ELF-1 (cell line): ENCODE data around the gene FXYD6.
"Not testable (repeated sequence)": the region's sequence is repeated elsewhere in the genome, so short reads cannot be mapped to it uniquely, and the experiment has no call there.

Source experiments
- DNase-seq: peaks from one replicate; pipeline ENCODE4 v3.0.0-alpha.2; 2016; ENCODE audit warnings: low read depth, low spot score

The FXYD6 gene

DNA sequence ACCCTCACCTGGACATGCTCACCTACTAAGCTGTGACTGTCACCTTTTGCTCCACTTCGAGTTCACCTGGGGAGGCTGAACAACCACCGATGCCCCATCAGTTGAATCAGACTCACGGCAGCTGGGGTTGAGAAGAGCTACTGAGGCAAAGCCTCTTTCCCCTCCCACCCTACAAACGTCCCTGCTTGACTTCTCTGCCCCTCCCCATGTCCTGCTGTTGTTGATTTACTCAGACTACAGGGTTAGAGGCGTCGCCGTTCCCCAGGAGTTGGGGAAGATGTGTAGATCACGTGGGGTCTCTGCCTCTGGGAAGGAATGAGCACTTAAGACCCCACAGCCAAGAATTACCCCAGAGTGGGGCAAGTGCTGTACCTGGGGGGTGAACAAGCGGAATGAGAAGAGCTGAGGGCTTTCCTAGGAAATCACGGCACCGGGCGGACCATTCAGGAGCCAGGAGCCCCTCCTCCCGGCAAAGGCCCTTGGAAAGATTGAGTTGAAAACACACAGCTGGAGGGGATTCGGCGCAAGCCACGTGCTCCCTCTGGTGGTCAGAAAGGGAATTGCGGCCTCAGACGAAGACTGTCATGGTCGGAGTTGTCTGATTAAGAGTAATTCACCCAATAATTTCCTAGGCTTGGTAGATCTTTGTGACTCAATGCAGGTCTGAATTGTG lies 59.0 kb downstream of the FXYD6 start:
- DNase-seq: peak; percentile 95

DNA sequence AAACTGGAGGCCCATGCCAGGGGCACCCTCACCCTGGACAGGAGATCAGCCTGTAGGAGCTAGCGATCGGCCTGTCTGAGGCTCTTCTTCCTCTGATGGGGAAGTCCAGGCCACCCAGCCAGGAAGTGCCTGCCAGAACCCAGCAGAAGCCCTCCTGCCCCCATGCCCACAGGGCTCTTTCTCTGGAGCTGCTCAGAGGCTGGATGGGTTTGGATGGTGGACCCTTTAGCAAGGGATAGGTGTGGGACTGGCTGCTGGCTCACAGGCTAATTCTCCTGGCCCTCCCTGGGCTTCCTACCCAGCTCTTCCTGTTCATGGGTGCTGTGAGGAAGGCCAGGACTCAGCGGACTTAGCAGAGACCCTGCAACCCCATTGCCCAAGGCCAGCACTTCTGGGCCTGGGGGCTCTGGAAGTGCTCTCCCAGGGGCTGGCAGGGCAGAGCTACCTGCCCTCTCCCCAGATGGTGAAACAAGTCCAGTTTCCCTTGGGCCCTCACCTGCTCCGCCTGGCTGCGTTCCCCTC lies 59.6 kb downstream of the FXYD6 start:
- DNase-seq: peak; percentile 71

DNA sequence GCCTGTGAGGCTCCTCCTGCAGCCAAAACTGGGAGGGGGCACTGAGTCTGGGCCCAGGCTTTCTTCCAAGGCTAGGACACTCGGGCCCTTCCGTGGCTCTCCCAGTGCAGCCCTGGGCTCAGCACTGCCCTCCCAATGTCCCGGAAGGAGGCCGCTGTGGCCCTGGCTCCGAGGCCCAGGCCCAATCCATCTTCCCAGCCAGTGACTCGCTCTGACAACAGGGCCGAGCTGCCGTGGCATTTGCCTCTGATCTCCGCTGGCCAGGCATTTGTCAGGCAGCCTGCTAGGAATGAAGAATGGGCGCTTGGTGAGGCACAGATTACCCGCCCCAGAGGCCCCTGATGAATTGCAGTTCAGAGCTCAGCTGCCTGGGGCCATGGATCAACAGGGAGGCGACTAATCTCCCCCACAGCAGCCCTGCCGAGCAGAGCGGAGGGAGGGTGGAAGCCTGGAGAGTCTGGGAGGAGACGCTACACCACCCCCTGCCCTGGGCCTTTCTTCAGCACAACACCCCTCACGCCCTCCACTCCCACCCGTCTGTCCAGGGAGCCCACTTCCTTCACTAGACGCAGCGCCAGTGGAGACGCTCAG lies 60.2 kb downstream of the FXYD6 start:
- DNase-seq: peak; percentile 98

DNA sequence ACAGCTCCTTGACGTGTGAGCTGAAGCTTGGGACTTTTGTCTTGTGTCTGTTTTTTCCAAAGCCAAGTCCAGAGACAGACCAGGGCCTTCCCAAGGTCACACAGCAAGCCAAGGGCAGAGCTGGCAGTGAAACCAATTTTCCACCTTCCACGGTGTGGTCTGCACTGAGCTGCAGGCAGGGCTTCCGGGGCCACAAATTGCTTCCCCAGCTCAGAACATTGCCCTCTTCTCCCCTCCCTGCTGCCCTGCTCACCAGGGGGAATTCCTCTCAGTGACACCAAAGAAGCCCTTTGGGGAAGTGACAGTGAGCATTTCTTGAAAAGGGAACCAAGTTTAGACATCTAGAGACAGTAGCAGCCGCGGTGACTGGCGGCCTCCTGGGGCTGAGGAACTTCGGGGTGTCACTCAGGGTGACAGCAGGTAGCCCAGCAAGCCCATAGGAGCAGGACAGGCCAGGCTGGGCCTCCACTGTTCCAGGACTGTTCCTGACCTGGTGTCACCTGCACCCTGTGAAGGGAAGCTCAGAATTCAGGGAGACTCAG lies 61.1 kb downstream of the FXYD6 start:
- peak; percentile 35 for DNase-seq

DNA sequence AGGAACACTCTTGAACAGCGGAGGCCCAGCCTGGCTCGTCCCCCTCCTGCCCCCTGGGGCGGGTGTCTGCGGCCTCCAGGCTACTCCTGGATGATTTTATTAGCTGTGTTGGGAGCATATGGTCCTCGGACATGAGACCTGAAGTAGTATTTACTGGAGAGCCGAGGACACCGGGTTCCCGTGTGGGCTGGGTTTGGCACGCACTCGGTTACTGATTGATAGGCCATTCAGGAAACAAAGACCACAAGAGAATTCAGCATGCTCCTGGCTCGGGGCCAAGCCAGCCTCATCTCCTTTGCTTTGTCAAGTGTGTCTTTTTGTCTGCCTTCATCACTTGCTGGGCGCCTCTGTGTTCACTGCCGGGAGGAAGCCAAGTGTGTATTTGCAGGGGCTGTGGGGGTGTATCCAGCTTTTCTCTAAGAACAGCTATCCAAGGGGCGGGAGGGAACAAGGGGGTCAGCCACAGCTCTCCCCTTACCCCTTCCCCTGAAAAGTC lies 61.6 kb downstream of the FXYD6 start:
- peak; percentile 69 for DNase-seq

DNA sequence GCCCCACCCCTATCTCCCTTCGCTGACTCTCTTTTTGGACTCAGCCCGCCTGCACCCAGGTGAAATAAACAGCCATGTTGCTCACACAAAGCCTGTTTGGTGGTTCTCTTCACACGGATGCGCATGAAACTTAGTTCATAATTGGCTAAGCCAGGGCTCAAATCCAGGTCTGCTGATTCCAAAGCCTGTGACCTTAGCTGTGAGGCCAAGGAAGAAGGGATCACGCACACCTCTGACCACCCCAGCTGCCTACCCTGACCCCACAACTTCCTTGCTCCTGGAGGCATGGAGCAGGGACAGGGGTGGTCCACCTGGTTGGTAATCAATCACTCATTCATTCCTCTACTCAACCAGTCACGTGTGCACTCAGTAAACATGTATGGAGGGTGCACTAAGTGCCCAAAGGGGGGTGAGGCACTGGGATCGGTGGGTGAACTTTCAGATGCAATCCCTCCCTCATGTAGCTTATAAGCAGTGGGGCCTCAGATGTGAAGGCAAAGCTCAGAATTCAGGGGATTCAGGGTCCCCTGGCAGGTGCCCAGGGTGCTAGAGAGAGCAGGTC lies 62.2 kb downstream of the FXYD6 start:
- DNase-seq: no peak

DNA sequence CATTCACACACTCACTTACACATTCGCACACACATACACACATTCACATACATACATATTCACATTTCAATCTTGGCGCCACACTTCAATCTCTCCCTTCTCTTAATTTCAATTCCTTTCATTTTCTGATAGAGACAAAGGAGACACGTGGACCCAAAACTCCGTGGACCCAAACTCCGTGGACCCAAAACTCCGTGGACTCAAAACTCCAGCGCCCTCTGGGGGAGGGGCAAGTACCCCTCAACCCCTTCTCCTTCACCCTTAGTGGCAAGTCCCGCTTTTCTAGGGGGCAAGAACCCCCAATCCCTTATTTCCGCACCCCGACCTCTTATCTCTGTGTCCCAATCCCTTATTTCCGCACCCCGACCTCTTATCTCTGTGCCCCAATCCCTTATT lies 66.4 kb downstream of the FXYD6 start:
- DNase-seq: not testable (repeated sequence)

DNA sequence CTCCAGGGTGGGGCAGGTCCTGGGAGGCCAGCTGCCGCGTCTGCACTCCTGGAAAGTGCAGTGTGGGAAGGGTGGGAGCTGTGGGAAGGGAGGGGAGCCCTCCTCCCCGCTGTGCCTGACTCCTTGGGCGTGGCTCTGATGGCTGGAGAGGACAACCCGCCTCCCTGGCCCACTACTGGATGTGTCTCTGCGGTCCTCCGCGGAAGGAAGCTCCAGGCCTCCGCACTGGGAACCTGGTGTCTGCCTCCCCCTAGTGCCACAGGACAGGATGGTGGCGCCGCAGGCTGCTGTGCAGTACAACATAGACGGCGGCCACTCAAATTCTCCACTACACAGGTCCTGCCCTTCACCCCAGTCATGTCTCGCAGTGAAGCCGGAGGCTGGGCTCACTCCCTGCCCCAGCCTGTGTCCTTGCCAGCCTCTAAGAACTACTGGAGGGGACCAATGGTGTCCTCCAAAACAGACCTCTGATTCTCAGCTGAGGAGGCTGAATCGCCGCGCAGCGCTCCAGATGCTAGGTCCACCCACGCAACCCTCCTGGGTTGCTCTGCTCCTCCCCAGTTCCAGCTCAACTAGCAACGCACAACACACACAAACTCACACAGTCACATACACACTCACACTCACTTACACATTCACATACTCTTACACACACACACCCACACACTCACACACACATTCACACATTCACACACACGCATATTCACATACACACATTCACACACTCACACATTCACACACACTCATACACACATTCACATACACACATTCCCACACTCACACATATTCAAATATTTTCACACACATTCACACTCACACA lies 67.0 kb downstream of the FXYD6 start:
- DNase-seq: peak; percentile 74

DNA sequence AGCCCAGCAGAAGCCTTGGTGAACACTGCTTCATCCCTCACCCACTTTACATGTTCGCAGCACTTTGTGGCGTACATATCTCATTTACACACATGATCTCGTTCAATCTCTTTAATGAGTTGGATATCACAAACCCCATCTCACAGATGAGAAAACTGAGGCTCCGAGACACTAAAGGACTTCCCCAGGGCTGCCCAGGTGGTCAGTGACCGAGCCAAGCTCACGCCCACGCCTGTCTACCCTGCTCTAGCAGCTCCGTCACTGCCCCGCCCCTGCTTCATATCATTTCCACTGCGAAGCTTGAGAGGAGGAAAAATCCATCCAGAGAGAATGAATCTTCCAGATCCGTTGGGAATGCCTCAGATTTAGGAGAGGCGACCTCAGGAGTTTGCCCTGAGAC lies 67.7 kb downstream of the FXYD6 start:
- DNase-seq: no peak

DNA sequence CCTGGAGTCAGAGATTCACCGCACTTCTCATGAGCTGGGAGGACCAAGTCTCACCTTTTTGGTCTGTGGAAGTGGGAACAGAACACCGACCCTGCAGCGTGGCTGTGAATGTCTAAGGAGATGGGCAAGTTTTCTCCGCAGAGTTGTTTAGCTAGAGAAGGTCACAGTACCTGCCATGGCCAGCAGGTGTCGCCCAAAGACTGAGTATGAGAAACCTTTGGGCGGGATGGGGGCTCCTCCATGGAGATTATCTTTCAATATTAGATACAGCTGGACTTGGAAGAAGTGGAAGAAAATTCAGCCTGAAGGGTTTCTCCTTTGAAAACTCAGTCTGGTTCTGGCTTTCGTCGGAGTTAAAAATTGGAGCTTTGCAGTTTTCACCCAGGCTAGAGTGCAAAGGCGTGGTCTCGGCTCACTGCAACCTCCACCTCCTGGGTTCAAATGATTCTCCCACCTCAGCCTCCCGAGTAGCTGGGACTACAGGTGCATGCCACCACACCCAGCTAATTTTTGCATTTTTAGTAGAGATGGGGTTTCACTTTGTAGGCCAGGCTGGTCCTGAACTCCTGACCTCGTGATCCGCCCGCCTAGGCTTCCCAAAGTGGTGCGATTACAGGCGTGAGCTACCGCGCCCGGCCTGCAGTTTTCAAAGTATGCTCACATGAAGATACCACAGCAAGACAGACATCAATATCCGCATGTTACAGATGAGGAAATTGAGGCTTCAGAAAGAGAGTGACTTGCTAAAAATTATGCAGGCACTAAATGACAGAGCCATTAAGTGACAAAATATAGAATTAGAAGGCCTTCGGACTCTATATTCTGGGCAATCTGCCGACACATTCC lies 68.8 kb downstream of the FXYD6 start:
- DNase-seq: peak; percentile 69

DNA sequence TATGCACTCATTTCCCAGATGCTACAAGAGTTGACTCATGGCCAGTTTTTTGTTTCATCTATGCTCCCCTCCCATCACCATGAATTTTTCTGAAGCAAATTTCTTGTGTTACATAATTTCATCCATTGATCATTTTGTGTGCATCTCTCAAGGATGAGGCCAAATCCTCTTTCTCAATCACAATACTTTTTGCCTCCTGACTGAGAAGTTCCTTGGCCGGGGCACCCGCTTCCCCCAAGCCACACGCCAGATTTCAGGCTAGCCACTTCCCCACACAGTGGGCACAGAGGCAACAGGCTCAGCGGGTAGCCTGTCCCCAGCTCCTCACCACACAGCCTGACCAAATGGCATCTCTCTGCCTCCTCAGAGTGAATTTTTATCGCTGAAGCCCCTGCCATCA lies 69.6 kb downstream of the FXYD6 start:
- DNase-seq: no peak

DNA sequence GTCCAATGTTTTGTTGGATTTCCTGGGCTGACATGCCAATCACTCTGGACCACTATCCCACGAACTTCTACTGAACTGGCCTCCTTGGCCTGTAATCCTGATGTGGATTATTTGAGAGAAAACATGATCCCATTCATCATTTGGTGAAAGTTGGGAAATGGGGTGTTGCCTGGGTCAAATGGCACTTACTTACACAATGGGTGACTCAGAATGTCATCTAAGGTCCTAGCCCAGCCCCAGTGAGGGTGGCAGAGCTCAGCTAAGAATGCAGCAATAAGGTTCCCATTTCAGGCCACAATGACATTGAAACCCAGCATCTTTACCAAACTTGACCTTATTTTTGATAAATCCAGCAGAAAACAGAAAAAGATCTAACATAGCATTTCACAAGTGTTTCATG lies 71.4 kb downstream of the FXYD6 start:
- no peak for DNase-seq

DNA sequence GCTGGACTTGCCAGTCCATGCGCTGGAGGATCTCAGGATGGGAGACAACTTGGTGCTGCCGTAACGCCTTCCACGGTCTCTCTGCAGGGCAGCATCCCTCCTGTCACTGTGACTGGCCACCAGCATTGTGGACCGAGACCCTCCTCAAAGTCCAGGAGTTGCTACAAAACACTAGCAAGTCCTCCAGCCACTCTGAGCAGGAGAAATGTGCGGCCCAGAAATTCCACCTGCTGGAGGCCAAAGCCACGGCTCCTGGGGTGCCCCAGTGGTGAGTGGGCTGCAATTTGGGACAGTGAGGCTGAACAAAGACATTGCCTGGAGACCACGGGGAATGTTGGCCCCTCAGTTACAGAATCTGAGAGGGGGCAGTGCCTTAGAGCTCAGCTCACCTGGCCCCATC lies 72.6 kb downstream of the FXYD6 start:
- no peak for DNase-seq

DNA sequence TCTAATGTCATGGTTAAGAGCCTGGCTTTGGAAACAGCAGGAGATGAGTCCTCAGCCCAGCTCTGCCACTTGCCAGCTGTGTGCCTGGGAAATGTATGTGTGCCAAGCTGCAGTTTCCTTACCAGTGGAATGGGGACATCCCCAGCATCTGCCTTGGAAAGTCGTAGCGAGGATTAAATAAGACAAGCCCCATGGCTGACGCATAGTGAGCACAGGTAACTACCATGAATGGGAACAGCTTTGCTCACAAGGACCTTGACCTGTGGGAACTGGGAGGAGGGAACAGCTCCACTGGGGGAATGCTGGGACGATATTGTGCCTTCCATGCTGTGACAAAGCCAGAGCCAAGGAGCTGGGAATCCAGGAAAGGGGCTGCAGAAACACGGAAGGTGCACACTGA lies 76.8 kb downstream of the FXYD6 start:
- DNase-seq: no peak

DNA sequence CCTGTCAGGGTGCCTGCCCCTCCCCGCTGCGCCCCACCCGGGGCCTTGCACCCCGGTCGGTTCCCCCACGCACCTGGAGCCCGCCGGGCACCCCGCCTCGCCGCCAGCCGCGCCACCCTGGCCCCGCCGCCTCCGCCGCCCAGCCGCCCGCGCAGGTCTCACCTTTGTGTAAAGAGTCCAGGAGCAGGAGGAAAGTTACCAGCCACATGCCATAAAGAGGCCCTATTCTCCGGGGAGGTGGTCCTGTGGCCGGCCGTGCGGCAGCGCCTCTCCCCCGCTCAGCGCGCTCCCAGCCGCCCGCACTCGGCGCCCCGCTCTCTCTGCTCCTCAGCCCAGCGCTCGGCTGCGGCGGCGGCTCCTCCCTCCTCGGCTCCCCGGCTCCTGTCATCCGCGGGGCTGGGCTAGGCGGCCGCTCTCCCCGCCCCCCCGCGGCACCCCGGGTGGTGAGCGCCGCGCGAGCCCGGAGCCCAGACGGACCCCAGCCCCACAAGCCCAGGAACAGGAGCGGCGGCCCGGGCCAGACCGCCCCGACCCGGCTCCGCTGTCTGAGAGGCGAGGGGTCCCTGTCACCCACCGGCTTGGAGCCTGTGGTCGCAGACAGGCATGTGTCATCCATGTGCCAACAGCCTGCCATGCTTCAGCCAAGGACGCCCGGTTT lies 79.5 kb downstream of the FXYD6 start, which contains the start of gene DSCAML1:
Gene DSCAML1 (minus strand): TSS at position 345 of the 658 bp plus-strand sequence. CDS start 137 bp downstream, at position 208.
- DNase-seq: no peak

DNA sequence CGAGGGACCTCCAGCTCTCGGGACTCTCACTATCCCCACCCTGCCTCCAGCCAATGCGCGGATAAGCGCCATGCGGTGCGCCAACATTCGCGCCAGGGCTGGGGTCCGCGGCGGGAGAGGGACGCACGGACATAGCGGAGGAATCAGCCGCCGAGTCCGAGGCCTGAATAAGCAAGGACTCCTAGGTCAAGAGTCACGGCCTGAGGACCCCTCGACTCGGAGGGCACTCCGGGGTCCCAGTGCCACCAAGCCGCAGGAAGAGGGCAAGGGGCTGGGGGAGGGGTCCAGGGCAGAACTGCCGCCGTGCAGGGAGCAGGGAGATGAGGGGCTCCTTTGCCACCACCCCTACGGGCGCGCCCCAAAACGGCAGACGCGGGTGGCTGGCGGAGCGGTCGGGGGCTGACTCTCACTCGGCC lies 80.0 kb downstream of the FXYD6 start:
- no peak for DNase-seq

DNA sequence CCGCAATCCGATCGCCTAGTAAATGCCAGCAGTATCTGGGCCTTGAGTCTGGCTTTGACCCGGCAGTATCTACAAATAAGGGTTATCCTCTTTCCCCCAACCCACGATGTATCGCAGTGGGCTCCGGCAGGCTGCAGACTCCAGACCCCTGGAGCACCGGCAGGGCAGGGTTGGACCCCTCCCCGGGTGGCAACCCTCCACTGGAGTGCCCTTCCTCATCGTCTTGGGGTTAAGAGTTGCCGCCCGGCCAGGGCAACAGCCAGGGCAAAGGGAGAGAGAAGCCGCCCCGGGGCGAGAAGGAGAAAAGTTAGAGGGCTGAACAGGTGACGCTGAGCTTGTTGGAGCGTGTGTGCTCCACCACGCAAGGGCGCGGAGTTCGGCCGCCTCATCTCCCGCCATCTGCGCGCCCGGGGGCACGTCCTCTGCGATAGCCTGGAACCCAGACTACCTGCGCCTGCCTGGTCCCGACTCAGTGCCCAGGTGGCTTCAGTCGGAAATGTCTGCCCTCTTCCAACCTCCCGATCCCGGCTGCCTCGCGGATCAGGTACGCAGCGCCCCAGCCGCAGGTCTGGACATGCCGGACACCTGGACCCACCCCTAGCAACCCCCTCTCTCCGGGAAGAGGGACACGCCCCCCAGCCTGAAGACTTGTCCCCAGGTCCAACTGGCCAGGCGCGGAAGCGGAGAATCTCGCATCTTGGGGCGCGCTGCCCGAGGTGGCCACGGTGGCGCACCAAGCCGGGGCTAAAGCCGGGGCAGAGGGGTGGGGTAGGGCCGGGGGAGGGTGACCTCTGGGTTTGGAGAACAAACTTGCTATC lies 80.6 kb downstream of the FXYD6 start:
- DNase-seq: peak; percentile 44

DNA sequence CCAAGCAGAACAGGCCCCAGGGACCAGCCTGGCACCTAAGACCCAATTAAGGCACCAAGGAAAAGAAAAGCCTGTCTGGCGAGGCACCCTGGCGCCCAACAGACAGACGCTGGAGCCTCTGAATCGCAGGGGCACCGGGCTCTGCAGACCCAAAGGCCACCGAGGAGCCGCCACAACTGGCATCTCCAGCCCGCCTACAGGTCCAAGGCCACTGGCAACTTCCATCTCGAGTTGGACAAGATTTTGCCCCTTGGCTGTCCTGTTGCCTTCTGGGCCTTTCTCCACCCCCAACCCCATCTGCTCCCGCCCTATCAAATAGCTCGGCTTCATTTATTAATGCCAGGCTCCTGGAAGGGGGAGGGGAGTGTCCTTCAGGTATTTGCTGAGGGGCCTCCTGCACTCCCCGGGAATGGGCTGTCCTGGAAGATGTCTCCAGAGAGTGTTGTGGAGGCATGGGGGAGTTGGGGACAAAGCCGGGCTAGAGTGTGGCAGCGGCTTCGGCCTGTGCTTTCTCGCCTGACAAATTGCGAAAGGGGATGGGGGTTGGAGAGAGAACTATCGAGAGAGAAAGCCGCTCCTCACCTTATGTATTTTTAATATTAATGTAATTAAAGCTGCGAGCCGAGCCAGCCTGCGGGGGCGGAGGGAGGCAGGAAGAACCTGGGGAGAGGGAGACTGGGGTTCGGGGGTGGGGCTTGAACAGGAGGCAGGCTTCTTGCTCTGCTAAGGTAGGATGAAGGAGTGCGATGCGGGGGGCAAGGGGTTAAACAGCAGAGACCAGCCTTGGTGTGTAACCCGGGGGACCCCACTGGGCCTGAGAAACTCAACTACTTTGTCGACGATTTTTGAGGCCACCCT lies 81.5 kb downstream of the FXYD6 start:
- no peak for DNase-seq
